GM12873 (cell line): Measurements from ENCODE around the gene UFD1.

ENCODE experiments used
- TF ChIP-seq, protein P1 (sequence below): IDR thresholded peaks from 2 replicates; pipeline ENCODE4 v1.5.1; 2012; ENCODE audit warnings: low read depth, mild to moderate bottlenecking, moderate library complexity, low read length, control low read depth; ENCODE audit not compliant: insufficient read depth; ENCODE audit errors: missing control alignments

Gene UFD1

DNA sequence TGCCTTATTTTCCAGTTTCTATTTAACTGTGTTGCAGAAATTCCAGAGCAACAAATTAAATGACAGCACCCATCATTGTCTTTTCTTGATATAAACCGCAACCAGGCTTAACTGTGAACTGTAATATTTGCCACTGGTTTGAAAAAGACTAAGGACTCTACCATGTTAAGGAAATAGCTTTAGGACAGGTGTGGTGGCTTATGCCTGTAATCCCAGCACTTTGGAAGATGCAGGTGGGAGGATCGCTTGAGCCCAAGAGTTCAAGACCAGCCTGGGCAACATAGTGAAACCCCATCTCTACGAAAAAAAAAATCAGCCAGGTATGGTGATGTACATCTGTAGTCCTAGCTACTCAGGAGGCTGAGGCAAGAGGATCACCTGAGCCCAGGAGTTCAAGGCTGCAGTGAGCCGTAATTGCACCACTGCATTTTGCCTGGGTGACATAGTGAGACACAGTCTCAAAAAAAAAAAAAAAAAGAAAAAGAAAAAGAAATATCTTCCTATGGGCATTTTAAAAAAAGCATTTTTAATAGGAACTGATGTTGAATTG is 76.3 kb downstream of the UFD1 start:
- TF ChIP-seq, protein P1, sequence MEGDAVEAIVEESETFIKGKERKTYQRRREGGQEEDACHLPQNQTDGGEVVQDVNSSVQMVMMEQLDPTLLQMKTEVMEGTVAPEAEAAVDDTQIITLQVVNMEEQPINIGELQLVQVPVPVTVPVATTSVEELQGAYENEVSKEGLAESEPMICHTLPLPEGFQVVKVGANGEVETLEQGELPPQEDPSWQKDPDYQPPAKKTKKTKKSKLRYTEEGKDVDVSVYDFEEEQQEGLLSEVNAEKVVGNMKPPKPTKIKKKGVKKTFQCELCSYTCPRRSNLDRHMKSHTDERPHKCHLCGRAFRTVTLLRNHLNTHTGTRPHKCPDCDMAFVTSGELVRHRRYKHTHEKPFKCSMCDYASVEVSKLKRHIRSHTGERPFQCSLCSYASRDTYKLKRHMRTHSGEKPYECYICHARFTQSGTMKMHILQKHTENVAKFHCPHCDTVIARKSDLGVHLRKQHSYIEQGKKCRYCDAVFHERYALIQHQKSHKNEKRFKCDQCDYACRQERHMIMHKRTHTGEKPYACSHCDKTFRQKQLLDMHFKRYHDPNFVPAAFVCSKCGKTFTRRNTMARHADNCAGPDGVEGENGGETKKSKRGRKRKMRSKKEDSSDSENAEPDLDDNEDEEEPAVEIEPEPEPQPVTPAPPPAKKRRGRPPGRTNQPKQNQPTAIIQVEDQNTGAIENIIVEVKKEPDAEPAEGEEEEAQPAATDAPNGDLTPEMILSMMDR = no peak

DNA sequence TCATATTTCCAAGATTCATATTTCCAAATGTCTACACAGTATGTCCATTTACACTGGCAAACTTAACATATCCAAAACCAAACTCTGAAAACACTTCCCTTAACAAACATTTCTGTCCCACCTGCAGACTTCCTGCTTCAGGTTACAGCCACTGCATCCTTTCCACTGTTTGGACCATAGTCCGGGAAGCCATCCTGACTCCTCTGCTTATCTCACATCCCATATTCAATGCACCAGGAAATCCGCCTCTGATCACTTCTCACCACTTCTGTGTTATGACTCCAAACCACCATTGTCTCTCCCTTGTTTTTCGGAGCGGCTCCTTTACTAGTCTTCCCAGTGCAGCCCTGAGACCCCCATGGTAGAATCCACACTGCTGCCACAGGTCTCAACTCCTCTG is 77.5 kb downstream of the UFD1 start:
- TF ChIP-seq, protein P1 = no peak

DNA sequence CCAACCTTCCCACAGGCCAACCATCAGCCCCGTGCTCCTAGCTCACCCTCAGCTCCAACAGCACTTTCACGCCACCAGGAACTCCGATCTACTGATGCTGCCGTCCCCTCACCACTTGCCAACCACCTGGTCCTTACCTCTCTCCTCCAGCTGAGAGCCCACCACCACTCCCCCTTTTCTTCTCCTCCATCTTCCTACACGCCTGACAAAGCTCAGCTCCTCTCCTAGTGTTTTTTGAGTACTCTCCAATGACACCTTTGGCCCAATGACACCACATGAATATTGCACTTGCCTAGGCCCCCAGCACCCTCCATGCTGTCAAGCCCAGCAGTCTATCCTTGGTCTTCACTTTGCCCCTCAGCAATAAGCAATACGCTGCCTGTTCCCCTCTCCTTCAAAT is 78.1 kb downstream of the UFD1 start:
- TF ChIP-seq, protein P1 = no peak
